NCI-H345 treated with DMSO at 0.1 percent for 48 hours (cell line): ENCODE results near the gene UGCG.
A peak's percentile ranks its signal among the peaks of the same experiment; 100 is the strongest.
"Not testable (repeated sequence)": the region's sequence is repeated elsewhere in the genome, so short reads cannot be mapped to it uniquely, and the experiment has no call there.

Source experiments
- DNase-seq: peaks from one replicate; lab custom pipeline; 2025; ENCODE audit not compliant: unreplicated experiment; lab: John Stamatoyannopoulos, UW

The UGCG gene

DNA sequence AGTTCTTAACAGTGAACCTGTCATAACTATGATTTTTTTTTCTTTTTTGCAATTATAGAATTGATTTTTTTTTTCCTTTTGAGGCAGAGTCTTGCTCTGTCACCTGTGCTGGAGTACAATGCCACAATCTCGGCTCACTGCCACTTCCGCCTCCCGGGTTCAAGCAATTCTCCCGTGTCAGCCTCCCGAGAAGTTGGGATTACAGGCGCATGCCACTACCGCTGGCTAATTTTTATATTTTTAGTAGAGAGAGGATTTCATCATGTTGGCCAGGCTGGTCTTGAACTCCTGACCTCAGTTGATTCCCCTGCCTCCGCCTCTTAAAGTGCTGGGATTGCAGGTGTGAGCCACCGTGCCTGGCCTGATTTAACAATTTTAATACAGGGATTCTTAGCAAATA is 21.4 kb downstream of the UGCG start:
- DNase-seq: no peak

DNA sequence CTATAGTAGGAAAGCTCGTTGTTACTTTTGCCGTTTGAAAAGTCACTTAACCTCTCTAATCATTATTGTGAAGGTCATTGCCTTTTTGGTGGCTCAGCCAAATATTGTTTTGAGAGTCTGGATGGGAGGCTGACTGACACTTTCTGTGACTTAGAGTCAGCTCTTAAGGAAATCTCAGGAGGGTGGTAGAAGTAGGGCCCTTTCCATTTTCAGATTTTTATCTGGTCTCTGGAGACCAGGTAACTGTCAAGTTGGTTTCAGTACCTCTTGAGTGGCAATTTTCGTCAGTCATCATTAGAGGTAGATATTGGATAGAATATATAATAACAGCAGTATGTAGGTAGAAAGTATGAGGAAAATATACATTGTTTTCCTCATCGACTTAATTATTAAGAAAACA is 23.3 kb downstream of the UGCG start:
- DNase-seq: no peak

DNA sequence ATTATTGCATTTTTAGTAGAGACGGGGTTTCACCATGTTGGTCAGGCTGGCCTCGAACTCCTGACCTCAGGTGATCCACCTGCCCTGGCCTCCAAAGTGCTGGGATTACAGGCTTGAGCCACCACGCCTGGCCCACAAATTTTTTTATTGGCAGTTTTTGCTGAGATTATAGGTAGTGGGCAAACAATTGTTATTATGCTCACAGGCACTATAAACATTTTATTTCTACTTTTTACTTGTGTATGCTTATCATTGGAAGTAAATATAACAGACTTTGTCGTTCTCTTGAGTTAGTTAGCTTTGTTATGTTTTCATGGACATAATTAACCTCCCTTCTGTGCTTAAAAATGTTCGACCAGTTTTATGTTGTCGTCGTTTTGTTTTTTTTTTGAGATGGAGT is 23.9 kb downstream of the UGCG start:
- no peak for DNase-seq

DNA sequence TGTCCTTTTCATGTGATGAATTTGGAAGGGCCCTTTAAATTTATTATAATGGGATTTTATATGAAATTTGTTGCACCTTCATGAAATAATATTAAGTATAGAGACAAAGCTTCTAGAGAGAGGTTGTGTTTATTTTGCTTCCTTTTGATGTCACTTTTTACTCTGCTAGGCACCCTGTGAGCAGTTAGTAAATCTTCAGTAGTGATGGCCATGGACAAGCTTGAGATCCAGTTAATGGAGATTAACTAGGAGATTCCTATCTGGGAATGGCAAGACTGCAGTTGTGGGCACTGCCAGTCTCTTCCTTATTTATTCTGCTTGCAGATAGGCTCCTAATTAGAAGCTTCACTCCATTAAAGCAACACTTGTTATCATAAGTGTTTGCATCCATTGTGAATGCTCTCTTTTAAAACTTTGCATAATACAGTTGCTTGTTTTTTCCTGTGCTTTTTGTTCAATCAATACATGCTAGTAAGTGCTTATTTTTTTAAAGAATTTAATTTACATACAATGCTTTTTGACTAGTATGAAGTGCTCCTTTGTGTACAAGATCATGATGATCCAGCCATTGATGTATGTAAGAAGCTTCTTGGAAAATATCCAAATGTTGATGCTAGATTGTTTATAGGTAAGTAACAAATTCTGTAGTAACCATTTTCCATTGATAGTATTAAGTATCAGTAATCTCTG is 25.9 kb downstream of the UGCG start:
- peak; percentile 14 for DNase-seq

DNA sequence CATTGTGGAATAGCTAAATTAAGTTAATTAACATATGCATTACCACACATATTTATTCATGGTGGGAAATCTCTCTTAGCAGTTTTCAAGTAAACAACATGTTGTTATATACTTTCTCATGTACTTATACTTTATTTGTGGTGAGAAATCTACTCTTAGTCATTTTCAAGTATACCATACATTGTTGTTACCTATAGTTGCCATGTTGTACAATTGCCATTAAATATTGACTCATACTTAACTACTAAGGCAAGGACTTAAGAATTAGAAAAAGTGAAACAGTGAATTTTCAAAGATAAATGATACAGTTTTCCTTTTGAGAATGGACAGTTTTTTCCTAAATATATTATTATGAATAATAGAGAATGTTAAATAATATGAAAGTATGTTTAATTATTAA is 27.7 kb downstream of the UGCG start:
- no peak for DNase-seq

DNA sequence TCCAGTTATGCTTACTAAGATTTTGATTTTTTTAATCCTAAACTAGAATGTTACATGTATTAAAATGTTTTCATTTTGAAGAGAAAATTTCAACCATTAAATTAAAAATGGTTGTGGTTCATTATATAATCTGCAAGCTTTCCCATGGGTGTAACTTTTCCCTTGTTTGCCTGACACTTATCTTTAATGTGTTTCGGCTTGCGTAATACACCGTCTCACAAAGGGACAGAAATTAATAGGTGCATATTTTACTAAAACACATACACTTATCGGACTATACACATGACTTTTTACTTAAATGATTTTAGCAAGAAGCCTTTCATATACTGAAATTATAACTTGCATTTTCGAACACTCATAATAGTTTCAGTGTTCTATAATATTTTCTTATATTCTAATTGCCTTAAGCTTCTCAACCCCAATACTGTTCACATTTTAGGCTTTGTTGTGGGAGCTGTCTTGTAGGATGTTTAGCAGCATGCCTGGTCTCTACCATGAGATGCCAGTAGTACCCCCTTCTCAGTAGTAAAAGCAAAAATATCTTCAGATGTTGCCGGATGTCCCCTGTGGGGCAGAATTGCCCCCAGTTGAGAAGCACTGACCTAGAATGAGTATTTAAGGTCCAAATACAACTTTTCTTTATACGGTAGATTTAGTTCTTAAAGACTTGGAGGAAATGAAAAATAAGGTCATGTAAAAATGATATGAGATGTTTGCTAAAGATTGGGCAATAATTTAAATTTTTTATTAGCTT is 28.6 kb downstream of the UGCG start:
- no peak for DNase-seq

DNA sequence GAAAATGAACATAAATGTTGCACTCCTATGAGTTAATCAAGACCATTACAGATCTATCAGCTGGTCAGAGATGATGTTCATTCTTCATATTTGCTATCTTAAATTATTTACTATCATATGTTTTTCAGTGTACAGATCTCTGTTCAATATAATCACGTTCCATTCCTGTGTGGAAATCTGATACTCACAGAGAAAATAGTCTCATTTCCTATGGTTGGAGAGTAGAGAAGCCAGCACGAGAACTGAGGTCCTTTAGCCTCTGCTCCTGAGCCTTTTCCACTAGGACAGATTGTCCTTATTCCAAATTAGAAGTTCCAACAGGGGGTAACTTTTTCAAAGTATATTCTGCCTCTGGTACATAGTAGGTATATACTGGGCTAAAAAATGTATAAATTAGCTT is 29.2 kb downstream of the UGCG start:
- no peak for DNase-seq

DNA sequence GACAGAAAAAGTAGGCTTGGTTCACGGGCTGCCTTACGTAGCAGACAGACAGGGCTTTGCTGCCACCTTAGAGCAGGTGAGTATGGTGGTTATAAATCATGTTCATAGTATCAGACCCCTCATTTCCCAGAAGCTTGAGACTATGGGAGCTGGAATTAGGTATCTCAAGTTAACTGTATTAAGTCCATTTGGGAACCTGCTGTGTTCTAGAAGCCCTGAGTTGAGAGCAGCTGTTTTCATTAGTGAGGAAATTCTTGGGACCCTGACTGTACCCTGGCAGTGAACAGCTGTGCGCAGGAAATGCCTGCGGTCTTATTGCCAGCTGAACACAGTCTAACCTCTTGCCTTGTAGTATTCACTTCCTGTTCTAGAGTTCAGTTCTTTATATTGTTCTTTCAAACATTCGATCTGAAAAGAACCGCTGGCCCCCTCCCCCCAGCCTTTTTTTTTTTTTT is 29.8 kb downstream of the UGCG start:
- DNase-seq: no peak

DNA sequence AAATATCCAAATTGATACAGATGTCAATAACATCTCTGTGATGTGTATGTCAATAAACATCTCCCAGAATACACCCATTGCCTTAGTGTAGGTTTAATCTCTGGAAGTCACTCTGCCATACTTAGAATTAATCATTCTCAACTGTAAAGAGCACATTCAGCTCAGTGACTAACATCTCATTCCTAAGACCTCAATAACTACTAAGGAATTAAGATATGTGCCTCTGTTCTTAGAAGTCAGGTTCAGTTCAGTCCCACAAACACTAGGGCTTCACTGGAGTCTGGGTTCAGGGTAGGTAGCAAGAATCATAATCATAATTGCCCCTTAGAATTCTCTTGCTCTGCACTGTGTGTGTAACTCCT is 31.7 kb downstream of the UGCG start:
- DNase-seq: no peak

DNA sequence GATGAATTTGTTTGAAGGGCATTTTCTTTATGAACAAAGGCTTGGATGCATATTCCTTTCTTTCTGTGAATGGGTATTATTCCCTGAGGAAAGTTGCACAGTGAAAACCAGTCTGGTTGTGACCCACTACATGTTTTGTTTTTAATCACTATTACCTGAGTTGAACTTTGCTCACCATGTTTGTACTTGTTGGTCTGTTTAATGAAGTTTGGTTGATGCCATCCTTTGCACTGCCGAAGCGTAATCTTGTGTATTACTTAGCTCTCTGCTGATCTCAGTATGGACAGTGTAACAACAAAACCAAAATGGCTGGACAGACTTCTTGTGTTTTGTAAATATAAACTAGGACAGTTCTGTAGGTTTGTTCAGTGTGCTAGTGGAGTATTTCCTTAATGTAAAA is 38.1 kb downstream of the UGCG start:
- no peak for DNase-seq

DNA sequence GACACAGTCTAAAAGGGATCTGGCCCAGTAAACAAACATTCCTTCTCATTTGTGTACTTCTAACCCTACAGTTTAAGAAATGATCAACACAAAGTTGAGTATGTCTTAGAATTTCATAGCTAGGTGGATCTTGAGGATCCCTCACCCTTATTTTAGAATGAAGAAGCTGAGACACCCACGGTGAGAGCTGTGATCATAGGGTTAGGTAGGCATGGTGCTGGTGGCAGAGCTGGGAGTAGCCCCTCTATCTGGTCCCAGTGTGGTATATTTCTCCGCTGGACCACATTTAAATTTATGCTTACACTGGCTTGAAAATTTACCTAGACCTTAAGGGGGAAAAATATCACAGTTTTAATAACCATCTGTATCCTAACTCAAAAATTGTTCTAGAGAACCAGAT is 39.8 kb downstream of the UGCG start:
- no peak for DNase-seq

DNA sequence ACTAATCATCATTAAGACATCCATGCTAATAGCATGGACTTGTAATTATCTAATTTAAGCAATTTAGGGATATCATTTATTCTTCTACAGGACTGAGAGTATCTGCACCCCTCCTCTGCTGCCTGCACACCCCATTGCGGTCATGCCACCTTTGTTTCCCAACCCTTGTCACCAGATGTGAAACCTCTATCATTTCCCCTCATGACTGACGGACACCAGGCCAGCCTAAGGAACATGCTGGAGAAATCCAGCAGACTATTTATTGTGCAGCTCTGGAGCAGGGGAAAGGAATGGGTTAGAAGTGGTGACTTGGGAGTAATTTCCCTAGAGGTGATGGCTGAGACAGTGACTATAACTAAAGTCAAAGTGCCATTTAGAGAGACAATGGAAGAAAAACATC is 40.7 kb downstream of the UGCG start:
- DNase-seq: no peak

DNA sequence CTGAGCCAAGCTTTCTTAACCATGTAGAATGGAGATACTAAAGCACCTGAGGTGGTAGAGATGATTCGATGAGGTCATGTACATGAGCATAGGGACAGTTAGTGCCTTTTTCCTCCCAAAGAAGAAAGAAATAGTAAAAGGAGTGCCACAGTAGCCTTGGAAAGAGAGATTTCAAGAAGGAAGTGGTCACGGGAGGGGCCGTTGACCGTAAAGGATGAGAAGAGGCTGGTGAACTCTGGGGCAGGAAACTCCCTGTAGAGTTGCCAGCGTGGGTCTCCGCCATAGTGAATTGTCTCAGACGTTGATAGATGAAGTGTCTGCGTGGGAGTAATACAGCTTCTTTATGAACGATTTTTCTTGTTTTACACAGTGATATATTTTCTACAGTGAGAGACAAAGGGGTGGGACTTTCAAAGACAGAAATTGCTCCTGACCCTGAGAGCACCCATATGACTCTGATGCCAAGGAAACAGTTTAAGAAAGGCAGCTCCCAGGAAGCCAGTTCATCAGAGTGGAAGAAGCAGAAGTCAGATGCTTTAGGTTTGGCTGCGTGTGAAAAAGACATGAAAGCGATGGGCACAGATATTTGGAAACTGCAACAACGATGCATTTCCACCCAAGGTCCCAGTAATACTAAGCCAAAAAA is 41.3 kb downstream of the UGCG start:
- no peak for DNase-seq

DNA sequence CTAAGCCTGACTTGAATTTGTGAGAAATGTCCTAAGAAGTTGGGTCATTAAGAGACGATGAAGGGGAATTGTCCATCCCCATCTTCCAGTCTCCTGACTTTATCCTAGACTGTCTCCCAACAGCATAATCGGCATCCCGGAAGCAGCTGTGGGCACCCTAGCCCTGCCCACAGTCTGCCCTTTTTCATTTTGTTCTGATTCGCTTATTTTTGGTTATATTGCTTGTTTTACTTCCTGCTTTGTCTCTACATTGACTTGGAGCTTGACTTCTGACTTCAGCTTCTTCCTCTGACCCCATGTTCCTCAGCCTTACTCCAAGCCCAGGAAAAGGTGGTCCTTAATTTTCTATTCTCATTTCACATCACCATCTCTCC is 41.8 kb downstream of the UGCG start:
- DNase-seq: no peak

DNA sequence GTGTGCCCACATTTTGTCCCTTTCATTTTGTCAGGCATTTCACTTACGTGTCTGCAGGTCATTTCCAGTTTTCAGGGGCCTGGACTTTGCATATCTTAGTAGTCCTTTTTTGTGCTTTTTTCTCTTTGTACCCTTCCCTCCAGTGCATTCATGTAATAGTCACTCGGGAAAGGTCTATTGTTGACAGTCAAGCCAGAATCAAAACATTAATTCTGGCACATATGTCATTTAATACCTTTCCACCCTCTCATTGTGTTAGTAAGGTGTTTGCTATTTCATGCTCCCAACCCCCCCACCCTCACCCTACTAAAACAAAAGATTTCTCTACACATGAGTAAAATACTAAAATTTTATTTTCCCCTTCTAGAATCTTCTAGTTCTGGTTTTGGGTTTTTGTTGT is 42.7 kb downstream of the UGCG start:
- DNase-seq: no peak

DNA sequence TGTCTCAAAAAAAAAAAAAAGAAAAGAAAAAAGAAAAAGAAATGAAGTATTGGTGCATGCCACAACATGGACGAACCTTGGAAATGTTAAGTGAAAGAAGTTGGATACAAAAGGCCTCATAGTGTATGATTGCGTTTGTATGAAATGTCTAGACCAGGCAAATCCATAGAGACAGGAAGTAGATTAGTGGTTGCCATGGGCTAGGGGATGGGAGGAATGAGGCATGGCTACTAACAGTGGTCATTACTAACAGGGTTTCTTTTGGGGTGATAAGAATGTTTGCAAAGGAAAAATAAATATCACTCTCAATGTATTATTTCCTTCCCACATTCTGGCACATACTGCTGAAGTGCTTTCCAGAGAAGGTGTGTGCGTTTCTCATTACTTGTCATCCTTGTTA is 44.1 kb downstream of the UGCG start:
- DNase-seq: no peak

DNA sequence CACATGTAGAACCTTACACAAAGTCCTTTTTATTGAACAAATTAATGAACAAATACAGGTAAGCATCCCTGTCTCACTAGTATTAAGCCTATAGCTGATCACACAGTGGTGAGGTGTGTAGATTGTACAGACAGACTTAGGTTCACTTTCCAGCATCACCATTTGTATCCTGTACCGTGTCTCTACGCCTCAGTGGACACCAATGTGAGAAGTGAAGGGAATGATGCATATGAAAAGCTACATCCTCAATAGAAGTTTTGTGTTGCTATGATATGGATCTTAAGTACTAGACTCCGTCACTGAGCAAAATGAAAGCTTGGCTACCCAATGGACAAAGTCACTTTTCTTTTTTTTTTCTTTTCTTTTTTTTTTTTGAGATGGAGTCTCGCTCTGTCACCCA is 46.6 kb downstream of the UGCG start:
- no peak for DNase-seq

DNA sequence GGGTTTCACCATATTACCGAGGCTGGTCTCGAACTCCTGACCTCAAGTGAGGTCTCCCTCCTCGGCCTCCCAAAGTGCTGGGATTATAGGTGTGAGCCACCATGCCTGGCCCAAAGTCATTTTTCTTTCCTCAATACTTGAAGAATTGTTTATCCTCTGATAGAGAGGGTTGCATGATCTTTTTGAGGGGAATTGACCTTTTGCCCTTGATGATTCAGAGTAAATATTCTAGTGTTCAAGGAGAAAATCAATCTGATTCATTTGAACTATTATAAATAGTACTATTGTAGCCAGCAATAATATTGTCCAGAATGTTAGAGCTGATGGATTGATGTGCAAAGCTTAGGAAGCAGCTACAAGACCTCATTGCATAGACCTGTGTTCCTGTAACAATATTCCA is 47.1 kb downstream of the UGCG start:
- no peak for DNase-seq

DNA sequence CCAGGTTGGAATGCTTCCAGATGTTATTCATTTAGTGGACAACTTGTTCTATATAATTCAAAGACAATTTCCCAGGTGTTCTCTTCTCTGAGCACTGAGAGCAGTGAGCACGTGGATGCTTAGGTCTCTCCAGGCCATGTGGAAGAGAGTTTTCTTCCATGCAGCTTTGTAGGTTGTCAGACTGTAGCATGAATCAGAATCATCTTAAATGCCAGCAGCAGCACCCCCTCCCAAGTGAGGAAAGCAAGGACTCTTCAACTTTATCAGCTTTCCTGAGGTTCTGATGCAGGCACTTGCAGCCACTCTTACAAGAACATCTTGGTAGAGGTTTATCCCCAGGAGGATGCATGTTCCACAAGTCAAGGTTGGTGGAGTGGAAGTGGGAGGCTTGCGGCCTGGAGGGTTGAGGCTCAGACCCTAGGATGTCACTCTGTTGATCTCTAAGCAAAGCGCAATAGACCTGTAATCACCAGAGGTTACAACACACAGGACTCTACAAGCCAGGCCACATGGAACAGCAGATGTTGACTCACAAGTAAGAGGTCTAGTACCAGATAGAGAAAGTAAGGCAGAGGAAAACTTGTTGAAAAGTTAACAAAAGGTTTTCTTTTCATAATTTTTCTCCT is 47.7 kb downstream of the UGCG start:
- no peak for DNase-seq

DNA sequence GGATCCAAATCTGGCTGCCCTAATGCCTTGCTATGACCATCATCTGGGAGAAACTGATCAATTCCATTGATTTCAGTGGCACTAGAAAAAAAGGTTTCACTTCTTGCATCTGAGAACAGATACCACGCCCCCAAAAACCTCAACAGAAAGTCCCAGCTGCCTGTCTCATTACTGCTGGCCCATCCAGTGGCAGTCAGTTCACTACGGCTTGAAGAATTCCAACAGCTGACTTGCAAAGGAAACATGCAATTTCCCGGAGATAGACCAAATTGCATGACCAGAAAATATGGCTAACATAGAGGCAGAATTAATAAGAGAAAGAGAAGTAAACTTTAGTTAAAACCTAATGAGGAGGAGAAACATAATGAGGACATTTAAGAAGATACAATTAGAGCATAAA is 48.6 kb downstream of the UGCG start:
- no peak for DNase-seq

DNA sequence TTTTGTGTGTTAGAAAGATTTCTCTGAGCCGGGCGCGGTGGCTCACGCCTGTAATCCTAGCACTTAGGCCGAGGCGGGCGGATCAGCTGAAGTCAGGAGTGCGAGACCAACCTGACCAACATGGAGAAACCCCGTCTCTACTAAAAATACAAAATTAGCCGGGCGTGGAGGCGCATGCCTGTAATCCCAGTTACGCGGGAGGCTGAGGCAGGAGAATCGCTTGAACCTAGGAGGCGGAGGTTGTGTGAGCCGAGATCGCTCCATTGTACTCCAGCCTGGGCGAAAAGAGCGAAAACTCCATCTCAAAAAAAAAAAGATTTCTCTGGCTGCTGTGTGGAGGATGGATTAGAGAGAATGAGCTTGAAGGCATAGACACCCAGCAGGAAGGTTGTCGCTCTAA is 51.5 kb downstream of the UGCG start:
- DNase-seq: not testable (repeated sequence)

DNA sequence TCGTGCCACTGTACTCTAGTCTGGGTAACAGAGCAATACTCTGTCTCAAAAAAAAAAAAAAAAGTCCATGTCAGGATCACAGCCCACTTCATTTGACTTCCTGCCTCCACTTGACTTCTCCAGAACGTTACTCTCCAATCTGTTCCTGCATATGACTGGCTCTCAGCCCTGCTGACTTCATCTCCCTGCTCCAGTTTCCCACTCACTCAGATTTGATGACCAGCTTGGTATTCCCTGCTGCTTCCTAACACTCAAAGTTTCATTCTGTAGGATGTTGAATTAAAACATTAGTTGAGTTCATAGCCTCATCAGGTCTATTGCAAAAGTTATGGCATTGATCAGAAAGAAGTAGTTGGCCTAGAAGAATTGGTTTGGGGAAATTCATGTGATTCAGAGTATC is 52.3 kb downstream of the UGCG start:
- DNase-seq: no peak
